ENCODE measurements around the gene SEMA4A. TPM values are rescaled to one million over a fixed set of nuclear protein-coding genes. Genes with fewer than 3 reads are reported as not detected.
"Not testable (repeated sequence)": the region's sequence is repeated elsewhere in the genome, so short reads cannot be mapped to it uniquely, and the experiment has no call there.

Gene SEMA4A
- total and polyA plus RNA-seq, 3 donors from 2014 or later, result 4.8 to 8.0 (median 7.7) TPM

- no peaks in the 10 kb centered on the region for H3K27me3 ChIP-seq
- intact Hi-C loops (cut with DNase I; ENCODE audit: low total_unique reads), result no loop called here
- H3K36me3 ChIP-seq (ENCODE audit: low read depth, missing control alignments), result no peaks in the 10 kb centered on the region
- peaks cover 100% of the 10 kb centered on the region for H3K4me1 ChIP-seq
- no peaks in the 10 kb centered on the region for H3K9me3 ChIP-seq
- WGBS, 2 donors, result 22 to 33% methylated on average over 4 of the region's 4 CpGs
- DNase-seq, result no peak
- peak overlapping the region in 1 of 2 donors; percentile 27 for H3K4me3 ChIP-seq
- TF ChIP-seq POLR2A (IDR thresholded peaks at IDR 0.05) (no peak), CTCF (IDR thresholded peaks at IDR 0.05) (no peak)
- peak overlapping the region; percentile 96 to 98 for H3K27ac ChIP-seq
Measured at GRCh38 chr1:156122086-156122485, 31.3 kb upstream of the SEMA4A start.

- WGBS, 2 donors, result 31 to 39% methylated on average over 14 of the region's 14 CpGs
- no peaks in the 10 kb centered on the region for H3K36me3 ChIP-seq (ENCODE audit: low read depth, missing control alignments)
- peak; percentile 79 for DNase-seq
- peaks cover 100% of the 10 kb centered on the region for H3K4me1 ChIP-seq
- no peaks in the 10 kb centered on the region for H3K27me3 ChIP-seq
- peak overlapping the region; percentile 96 to 98 for H3K27ac ChIP-seq
- peak overlapping the region in 1 of 2 donors; percentile 27 for H3K4me3 ChIP-seq
- TF ChIP-seq CTCF (IDR thresholded peaks at IDR 0.05), result no peak
- TF ChIP-seq POLR2A (IDR thresholded peaks at IDR 0.05), result no peak
- H3K9me3 ChIP-seq, result no peaks in the 10 kb centered on the region
- intact Hi-C loops (cut with DNase I; ENCODE audit: low total_unique reads), result no loop called here
Measured at GRCh38 chr1:156122519-156123355, 30.6 kb upstream of the SEMA4A start.

- H3K27me3 ChIP-seq, result no peaks in the 10 kb centered on the region
- H3K27ac ChIP-seq, result peak overlapping the region; percentile 96 to 98
- peak; percentile 96 for DNase-seq
- intact Hi-C loops (cut with DNase I; ENCODE audit: low total_unique reads), result no loop called here
- TF ChIP-seq POLR2A (IDR thresholded peaks at IDR 0.05) (no peak), CTCF (IDR thresholded peaks at IDR 0.05) (no peak)
- 38 to 47% methylated on average over 13 to 14 of the region's 14 CpGs for WGBS, 2 donors
- H3K36me3 ChIP-seq (ENCODE audit: low read depth, missing control alignments), result no peaks in the 10 kb centered on the region
- no peak overlapping the region for H3K4me3 ChIP-seq
- no peaks in the 10 kb centered on the region for H3K9me3 ChIP-seq
- H3K4me1 ChIP-seq, result peaks cover 100% of the 10 kb centered on the region
Measured at GRCh38 chr1:156123356-156124196, 29.8 kb upstream of the SEMA4A start.

GRCh38 chr1:156124557-156125483 is 28.6 kb upstream of the SEMA4A start:
- peak; percentile 71 for DNase-seq
- Histone ChIP-seq H3K27me3 (no peaks in the 10 kb centered on the region), H3K36me3 (ENCODE audit: low read depth, missing control alignments) (no peaks in the 10 kb centered on the region), H3K4me3 (no peak overlapping the region), H3K4me1 (peaks cover 100% of the 10 kb centered on the region), H3K27ac (peak overlapping the region; percentile 96 to 98), H3K9me3 (no peaks in the 10 kb centered on the region)
- intact Hi-C loops (cut with DNase I; ENCODE audit: low total_unique reads), result no loop called here
- 47 to 58% methylated on average over 15 to 17 of the region's 17 CpGs for WGBS, 2 donors
- TF ChIP-seq POLR2A (IDR thresholded peaks at IDR 0.05) (no peak), CTCF (IDR thresholded peaks at IDR 0.05) (no peak)

- DNase-seq; H3K9me3 ChIP-seq; H3K4me3 ChIP-seq; intact Hi-C loops (cut with DNase I; ENCODE audit: low total_unique reads); H3K27me3 ChIP-seq; H3K36me3 ChIP-seq (ENCODE audit: low read depth, missing control alignments): not testable (repeated sequence)
- H3K4me1 ChIP-seq, result peaks cover 100% of the 10 kb centered on the region
- 78 to 82% methylated on average over 10 of the region's 10 CpGs for WGBS, 2 donors
- H3K27ac ChIP-seq, result peak overlapping the region; percentile 96 to 98
Measured at GRCh38 chr1:156125544-156125943, 27.8 kb upstream of the SEMA4A start.
